LNCaP clone FGC (cell line): ENCODE data around the gene TREH.

ENCODE experiments used
- DNase-seq: peaks from one replicate; pipeline ENCODE4 v3.0.0-alpha.2; 2011; ENCODE audit warnings: low read depth
- H3K4me3 ChIP-seq: 2 replicates; pipeline ENCODE4 v1.5.1; 2011; ENCODE audit warnings: mild to moderate bottlenecking, low read depth, low read length, control low read depth
- CTCF ChIP-seq: IDR thresholded peaks from 2 replicates; pipeline ENCODE4 v1.5.1; 2012; ENCODE audit warnings: mild to moderate bottlenecking; ENCODE audit not compliant: control insufficient read depth, insufficient read depth; ENCODE audit errors: extremely low read depth

TREH gene

GRCh38 chr11:118643142-118643994 is 36.1 kb downstream of the TREH start:
- no peak overlapping the region for H3K4me3 ChIP-seq
- DNase-seq: no peak
- TF ChIP-seq CTCF: no peak

GRCh38 chr11:118641397-118642019 is 37.9 kb downstream of the TREH start:
- TF ChIP-seq CTCF: no peak
- DNase-seq: no peak
- no peak overlapping the region for H3K4me3 ChIP-seq

- H3K4me3 ChIP-seq: no peak overlapping the region
- TF ChIP-seq CTCF: no peak
- no peak for DNase-seq
Measured at GRCh38 chr11:118640332-118641154, 38.9 kb downstream of the TREH start.

GRCh38 chr11:118639899-118640298 is 39.6 kb downstream of the TREH start:
- TF ChIP-seq CTCF: no peak
- no peak overlapping the region for H3K4me3 ChIP-seq
- DNase-seq: no peak

- no peak overlapping the region for H3K4me3 ChIP-seq
- no peak for DNase-seq
- TF ChIP-seq CTCF: no peak
Measured at GRCh38 chr11:118638726-118639125, 40.7 kb downstream of the TREH start.

GRCh38 chr11:118636569-118637290 is 42.7 kb downstream of the TREH start:
- DNase-seq: no peak
- TF ChIP-seq CTCF: no peak
- no peak overlapping the region for H3K4me3 ChIP-seq
